CD14-positive monocyte (primary cell): ENCODE measurements around the gene CFLAR. TPM values are rescaled to one million over a fixed set of nuclear protein-coding genes. Genes with fewer than 3 reads are reported as not detected.

Source experiments
- DNase-seq, 3 donors: peaks; one replicate each; pipeline ENCODE4 v3.0.0-alpha.2; 2011 to 2022
- H2AFZ ChIP-seq: 2 replicates; pipeline ENCODE4 v1.6.0; 2012; ENCODE audit warnings: mild to moderate bottlenecking, low read depth, low read length, inconsistent platforms; ENCODE audit not compliant: insufficient read depth, poor library complexity, severe bottlenecking
- H3K27ac ChIP-seq, 2 donors: 1 replicate in 1 of 2; 2 replicates in 1 of 2; pipeline ENCODE4 v1.5.1; 2012 to 2013; ENCODE audit warnings: low read length in 2 of 2, control low read depth in 1 of 2, inconsistent platforms in 1 of 2, low read depth in 1 of 2, mild to moderate bottlenecking in 1 of 2
- H3K27me3 ChIP-seq, 2 donors: one replicate each; pipeline versions ENCODE4 v1.6.0 to v1.6.1; 2011 to 2013; ENCODE audit warnings: low read length in 2 of 2; ENCODE audit not compliant: control insufficient read depth in 2 of 2, insufficient read depth in 2 of 2
- H3K36me3 ChIP-seq, 2 donors: replicated peaks in 1 of 2; 1 replicate in 1 of 2; 2 replicates in 1 of 2; pipeline versions ENCODE4 v1.5.1 to v1.6.1; 2012 to 2013; ENCODE audit warnings: low read length in 2 of 2, control low read depth in 1 of 2, inconsistent platforms in 1 of 2, mild to moderate bottlenecking in 1 of 2; ENCODE audit not compliant: insufficient read depth in 2 of 2, control insufficient read depth in 1 of 2
- H3K4me1 ChIP-seq, 2 donors: 1 replicate in 1 of 2; 2 replicates in 1 of 2; pipeline versions ENCODE4 v1.5.1 to v1.6.1; 2012 to 2013; ENCODE audit warnings: low read length in 2 of 2, control low read depth in 1 of 2, inconsistent platforms in 1 of 2, mild to moderate bottlenecking in 1 of 2, moderate library complexity in 1 of 2; ENCODE audit not compliant: insufficient read depth in 2 of 2, control insufficient read depth in 1 of 2
- H3K4me2 ChIP-seq: replicated peaks from 2 replicates; pipeline ENCODE3; 2012; ENCODE audit warnings: low read length, moderate library complexity, mild to moderate bottlenecking; ENCODE audit not compliant: poor library complexity, severe bottlenecking; ENCODE audit errors: extremely low read depth
- H3K4me3 ChIP-seq, 3 experiments: fragments of 200-600 bp in 1 of 3; sonication (generic) in 1 of 3; replicated peaks in 1 of 3; 1 replicate in 2 of 3; 2 replicates in 1 of 3; pipeline ENCODE4 v1.5.1; 2011 to 2013; ENCODE audit warnings: low read length in 3 of 3, mild to moderate bottlenecking in 3 of 3, control low read depth in 2 of 3, low read depth in 2 of 3, inconsistent platforms in 1 of 3, moderate library complexity in 1 of 3
- H3K79me2 ChIP-seq: 2 replicates; pipeline ENCODE4 v1.6.0; 2012; ENCODE audit warnings: mild to moderate bottlenecking, control low read depth, inconsistent platforms, low read length, moderate library complexity; ENCODE audit not compliant: insufficient read depth
- H3K9ac ChIP-seq: 2 replicates; pipeline ENCODE4 v1.6.0; 2017; ENCODE audit warnings: low read length, mild to moderate bottlenecking; ENCODE audit not compliant: insufficient read depth, poor library complexity, severe bottlenecking
- H3K9me3 ChIP-seq, 2 donors: replicated peaks in 1 of 2; 1 replicate in 1 of 2; 2 replicates in 1 of 2; pipeline versions ENCODE4 v1.5.1 to v1.6.1; 2012 to 2013; ENCODE audit warnings: low read length in 2 of 2, control low read depth in 1 of 2; ENCODE audit not compliant: control insufficient read depth in 1 of 2, insufficient read depth in 1 of 2
- H4K20me1 ChIP-seq: 2 replicates; pipeline ENCODE4 v1.6.0; 2012; ENCODE audit warnings: mild to moderate bottlenecking, low read length, control low read depth, moderate library complexity; ENCODE audit not compliant: insufficient read depth
- H3K27ac Mint-ChIP-seq, 7 donors: one replicate each; pipeline ENCODE4 v1.8.0; 2020; ENCODE audit warnings: mild to moderate bottlenecking in 7 of 7, mixed read lengths in 7 of 7, moderate library complexity in 6 of 7, inconsistent platforms in 2 of 7
- H3K27me3 Mint-ChIP-seq, 3 donors: one replicate each; pipeline ENCODE4 v1.8.0; 2021 to 2022; ENCODE audit warnings: low read depth in 3 of 3, mild to moderate bottlenecking in 3 of 3, mixed read lengths in 3 of 3, moderate library complexity in 3 of 3, inconsistent platforms in 1 of 3
- H3K36me3 Mint-ChIP-seq, 2 donors: one replicate each; pipeline ENCODE4 v1.8.0; 2020; ENCODE audit warnings: mixed read lengths in 2 of 2, inconsistent platforms in 1 of 2, mild to moderate bottlenecking in 1 of 2
- H3K4me1 Mint-ChIP-seq: one replicate; pipeline ENCODE4 v1.8.0; 2020; ENCODE audit warnings: mild to moderate bottlenecking, mixed read lengths
- H3K4me3 Mint-ChIP-seq, 2 donors: one replicate each; pipeline ENCODE4 v1.8.0; 2020; ENCODE audit warnings: mild to moderate bottlenecking in 2 of 2, mixed read lengths in 2 of 2, moderate library complexity in 1 of 2
- H3K9me3 Mint-ChIP-seq, 7 donors: one replicate each; pipeline ENCODE4 v1.8.0; 2020 to 2022; ENCODE audit warnings: mixed read lengths in 7 of 7, mild to moderate bottlenecking in 6 of 7, moderate library complexity in 6 of 7, inconsistent platforms in 2 of 7
- WGBS: methylation state at CpG from one replicate; pipeline ENCODE4 v1.1.5; 2013; ENCODE audit warnings: missing lambda C conversion rate; ENCODE audit not compliant: insufficient coverage; 5-methylcytosine and 5-hydroxymethylcytosine counted together
- intact Hi-C, 2 donors: fragments of 100-400 bp; cut with micrococcal nuclease; formaldehyde crosslinking; loops; one replicate each; pipeline versions ENCODE4 v1.15.0 to v1.15.1; 2023
- polyA plus RNA-seq, 3 donors: library from polyadenylated mRNA; depleted of rRNA in 1 of 3; unstranded in 2 of 3; stranded (reverse) in 1 of 3; fragments of 300-500 nt in 2 of 3; fragments of >200 nt in 1 of 3; fragmentation: Illumina TruSeq in 2 of 3; gene quantifications; 1 replicate in 2 of 3; 2 replicates in 1 of 3; pipeline ENCODE4 v1.2.3, GENCODE V29; 2012 to 2021
- TF ChIP-seq, protein P1 (sequence below): fragments of 200-600 bp; IDR thresholded peaks from one replicate; pipeline ENCODE4 v1.8.0; 2022; ENCODE audit warnings: antibody characterized with exemption, mild to moderate bottlenecking

Gene CFLAR
- polyA plus RNA-seq, 3 donors: 79.4 to 149 (median 79.5) TPM

DNA sequence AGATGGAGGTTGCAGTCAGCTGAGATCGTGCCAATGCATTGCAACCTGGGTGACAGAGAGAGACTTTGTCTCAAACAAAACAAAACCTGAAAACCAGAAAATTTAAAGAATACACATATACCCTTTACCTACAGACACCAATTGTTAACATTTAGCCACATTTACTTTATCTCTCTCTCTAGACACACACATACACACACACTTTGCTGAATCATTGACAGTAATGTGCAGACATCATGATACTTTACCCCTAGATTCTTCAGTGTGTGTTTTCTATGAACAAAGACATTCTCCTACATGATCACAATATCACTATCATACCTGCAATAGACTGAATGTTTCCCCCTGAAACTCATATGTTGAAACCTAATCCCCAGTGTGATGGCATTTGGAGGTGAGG lies 10.2 kb upstream of the CFLAR start:
- no CpG with 5 or more reads among the region's 1 CpG for WGBS
- no peak overlapping the region for H2AFZ ChIP-seq
- no peaks in the 10 kb centered on the region for H3K27me3 ChIP-seq
- H3K4me1 Mint-ChIP-seq: no peaks in the 10 kb centered on the region
- no peak overlapping the region for H3K27ac ChIP-seq
- no peaks in the 10 kb centered on the region for H3K4me1 ChIP-seq
- no peak overlapping the region for H3K27ac Mint-ChIP-seq
- intact Hi-C loops: no loop called here
- peaks cover 0 to 4% of the 10 kb centered on the region in 2 donors for H3K36me3 ChIP-seq
- H3K4me3 Mint-ChIP-seq: no peak overlapping the region
- peaks cover 9 to 13% of the 10 kb centered on the region in 2 donors for H3K36me3 Mint-ChIP-seq
- H3K9me3 ChIP-seq: no peaks in the 10 kb centered on the region
- peaks cover 0 to 3% (median 2%) of the 10 kb centered on the region in 3 donors for H3K27me3 Mint-ChIP-seq
- no peak overlapping the region for H3K4me2 ChIP-seq
- H3K79me2 ChIP-seq: no peaks in the 10 kb centered on the region
- H3K4me3 ChIP-seq: no peak overlapping the region
- DNase-seq: no peak
- H4K20me1 ChIP-seq: no peaks in the 10 kb centered on the region
- H3K9me3 Mint-ChIP-seq: no peaks in the 10 kb centered on the region
- TF ChIP-seq, protein P1, sequence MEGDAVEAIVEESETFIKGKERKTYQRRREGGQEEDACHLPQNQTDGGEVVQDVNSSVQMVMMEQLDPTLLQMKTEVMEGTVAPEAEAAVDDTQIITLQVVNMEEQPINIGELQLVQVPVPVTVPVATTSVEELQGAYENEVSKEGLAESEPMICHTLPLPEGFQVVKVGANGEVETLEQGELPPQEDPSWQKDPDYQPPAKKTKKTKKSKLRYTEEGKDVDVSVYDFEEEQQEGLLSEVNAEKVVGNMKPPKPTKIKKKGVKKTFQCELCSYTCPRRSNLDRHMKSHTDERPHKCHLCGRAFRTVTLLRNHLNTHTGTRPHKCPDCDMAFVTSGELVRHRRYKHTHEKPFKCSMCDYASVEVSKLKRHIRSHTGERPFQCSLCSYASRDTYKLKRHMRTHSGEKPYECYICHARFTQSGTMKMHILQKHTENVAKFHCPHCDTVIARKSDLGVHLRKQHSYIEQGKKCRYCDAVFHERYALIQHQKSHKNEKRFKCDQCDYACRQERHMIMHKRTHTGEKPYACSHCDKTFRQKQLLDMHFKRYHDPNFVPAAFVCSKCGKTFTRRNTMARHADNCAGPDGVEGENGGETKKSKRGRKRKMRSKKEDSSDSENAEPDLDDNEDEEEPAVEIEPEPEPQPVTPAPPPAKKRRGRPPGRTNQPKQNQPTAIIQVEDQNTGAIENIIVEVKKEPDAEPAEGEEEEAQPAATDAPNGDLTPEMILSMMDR: no peak
- H3K9ac ChIP-seq: no peak overlapping the region

DNA sequence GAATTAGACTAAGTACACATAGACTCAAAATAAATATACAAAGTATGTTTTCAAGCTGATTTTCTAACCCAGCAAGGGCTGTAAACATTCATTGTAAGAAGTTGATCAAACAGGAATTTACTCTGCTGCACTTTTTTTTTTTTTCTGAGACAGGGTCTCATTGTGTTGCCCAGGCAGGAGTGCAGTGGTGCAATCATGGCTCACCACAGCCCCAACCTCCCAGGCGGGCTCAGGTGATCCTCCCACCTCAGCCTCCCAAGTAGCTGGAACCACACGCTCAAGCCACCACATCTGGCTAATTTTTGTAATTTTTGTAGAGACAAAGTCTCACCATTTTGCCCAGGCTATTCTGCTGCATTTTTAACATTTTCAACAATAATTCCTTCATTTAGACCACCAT lies 8.3 kb upstream of the CFLAR start:
- peaks cover 9 to 13% of the 10 kb centered on the region in 2 donors for H3K36me3 Mint-ChIP-seq
- Histone ChIP-seq H4K20me1 (no peaks in the 10 kb centered on the region), H3K36me3 (peaks cover 0 to 4% of the 10 kb centered on the region in 2 donors), H3K4me1 (no peaks in the 10 kb centered on the region), H3K27ac (no peak overlapping the region), H3K9ac (no peak overlapping the region), H2AFZ (no peak overlapping the region), H3K27me3 (no peaks in the 10 kb centered on the region), H3K79me2 (no peaks in the 10 kb centered on the region), H3K4me3 (no peak overlapping the region), H3K9me3 (no peaks in the 10 kb centered on the region), H3K4me2 (no peak overlapping the region)
- no peak for DNase-seq
- TF ChIP-seq, protein P1: no peak
- intact Hi-C loops: no loop called here
- no peaks in the 10 kb centered on the region for H3K27me3 Mint-ChIP-seq
- H3K27ac Mint-ChIP-seq: no peak overlapping the region
- no peaks in the 10 kb centered on the region for H3K9me3 Mint-ChIP-seq
- peaks cover 5% of the 10 kb centered on the region for H3K4me1 Mint-ChIP-seq
- no peak overlapping the region for H3K4me3 Mint-ChIP-seq
- no CpG with 5 or more reads among the region's 2 CpGs for WGBS
